HL-60 (cell line): ENCODE results near the gene SLC35F3.

Experiments
- POLR2AphosphoS5 ChIP-seq: IDR thresholded peaks from 2 replicates; pipeline ENCODE4 v1.6.1; 2012; ENCODE audit warnings: low read depth
- SPI1 ChIP-seq: IDR thresholded peaks from 2 replicates; pipeline ENCODE4 v1.6.1; 2012; ENCODE audit warnings: low read depth, mild to moderate bottlenecking, borderline replicate concordance
- TF ChIP-seq, protein P1 (sequence below): IDR thresholded peaks from one replicate; pipeline ENCODE4 v1.5.1; 2011; ENCODE audit warnings: low read length, control low read depth, inconsistent platforms; ENCODE audit not compliant: insufficient read depth
- TF ChIP-seq, protein P2 (sequence below): IDR thresholded peaks from 2 replicates; pipeline ENCODE4 v1.6.1; 2012; ENCODE audit warnings: low read depth; ENCODE audit not compliant: insufficient replicate concordance

DNA sequence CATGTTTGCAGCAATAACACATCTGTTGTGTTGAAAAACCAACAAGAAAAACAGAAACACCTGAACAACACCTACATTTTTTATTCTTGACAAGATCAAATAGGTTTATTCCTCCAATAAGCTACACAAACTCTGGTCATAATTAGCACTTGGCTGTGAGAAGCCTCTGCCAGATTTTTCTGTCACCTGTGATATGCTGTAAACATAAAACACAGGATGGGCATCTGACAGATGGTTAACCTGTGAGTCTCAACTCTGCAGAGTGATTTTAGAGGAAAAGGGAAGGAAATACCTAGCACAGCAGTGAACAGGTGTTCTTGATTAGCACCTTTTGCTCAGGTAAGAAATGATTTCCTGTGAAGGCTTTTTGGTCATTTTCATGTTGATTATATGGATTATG, 293.4 kb downstream of the SLC35F3 start:
- TF ChIP-seq, protein P1, sequence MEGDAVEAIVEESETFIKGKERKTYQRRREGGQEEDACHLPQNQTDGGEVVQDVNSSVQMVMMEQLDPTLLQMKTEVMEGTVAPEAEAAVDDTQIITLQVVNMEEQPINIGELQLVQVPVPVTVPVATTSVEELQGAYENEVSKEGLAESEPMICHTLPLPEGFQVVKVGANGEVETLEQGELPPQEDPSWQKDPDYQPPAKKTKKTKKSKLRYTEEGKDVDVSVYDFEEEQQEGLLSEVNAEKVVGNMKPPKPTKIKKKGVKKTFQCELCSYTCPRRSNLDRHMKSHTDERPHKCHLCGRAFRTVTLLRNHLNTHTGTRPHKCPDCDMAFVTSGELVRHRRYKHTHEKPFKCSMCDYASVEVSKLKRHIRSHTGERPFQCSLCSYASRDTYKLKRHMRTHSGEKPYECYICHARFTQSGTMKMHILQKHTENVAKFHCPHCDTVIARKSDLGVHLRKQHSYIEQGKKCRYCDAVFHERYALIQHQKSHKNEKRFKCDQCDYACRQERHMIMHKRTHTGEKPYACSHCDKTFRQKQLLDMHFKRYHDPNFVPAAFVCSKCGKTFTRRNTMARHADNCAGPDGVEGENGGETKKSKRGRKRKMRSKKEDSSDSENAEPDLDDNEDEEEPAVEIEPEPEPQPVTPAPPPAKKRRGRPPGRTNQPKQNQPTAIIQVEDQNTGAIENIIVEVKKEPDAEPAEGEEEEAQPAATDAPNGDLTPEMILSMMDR, result no peak
- TF ChIP-seq SPI1 (no peak), POLR2AphosphoS5 (no peak)
- TF ChIP-seq, protein P2, sequence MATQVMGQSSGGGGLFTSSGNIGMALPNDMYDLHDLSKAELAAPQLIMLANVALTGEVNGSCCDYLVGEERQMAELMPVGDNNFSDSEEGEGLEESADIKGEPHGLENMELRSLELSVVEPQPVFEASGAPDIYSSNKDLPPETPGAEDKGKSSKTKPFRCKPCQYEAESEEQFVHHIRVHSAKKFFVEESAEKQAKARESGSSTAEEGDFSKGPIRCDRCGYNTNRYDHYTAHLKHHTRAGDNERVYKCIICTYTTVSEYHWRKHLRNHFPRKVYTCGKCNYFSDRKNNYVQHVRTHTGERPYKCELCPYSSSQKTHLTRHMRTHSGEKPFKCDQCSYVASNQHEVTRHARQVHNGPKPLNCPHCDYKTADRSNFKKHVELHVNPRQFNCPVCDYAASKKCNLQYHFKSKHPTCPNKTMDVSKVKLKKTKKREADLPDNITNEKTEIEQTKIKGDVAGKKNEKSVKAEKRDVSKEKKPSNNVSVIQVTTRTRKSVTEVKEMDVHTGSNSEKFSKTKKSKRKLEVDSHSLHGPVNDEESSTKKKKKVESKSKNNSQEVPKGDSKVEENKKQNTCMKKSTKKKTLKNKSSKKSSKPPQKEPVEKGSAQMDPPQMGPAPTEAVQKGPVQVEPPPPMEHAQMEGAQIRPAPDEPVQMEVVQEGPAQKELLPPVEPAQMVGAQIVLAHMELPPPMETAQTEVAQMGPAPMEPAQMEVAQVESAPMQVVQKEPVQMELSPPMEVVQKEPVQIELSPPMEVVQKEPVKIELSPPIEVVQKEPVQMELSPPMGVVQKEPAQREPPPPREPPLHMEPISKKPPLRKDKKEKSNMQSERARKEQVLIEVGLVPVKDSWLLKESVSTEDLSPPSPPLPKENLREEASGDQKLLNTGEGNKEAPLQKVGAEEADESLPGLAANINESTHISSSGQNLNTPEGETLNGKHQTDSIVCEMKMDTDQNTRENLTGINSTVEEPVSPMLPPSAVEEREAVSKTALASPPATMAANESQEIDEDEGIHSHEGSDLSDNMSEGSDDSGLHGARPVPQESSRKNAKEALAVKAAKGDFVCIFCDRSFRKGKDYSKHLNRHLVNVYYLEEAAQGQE, result no peak
